ENCODE results near the gene LTBP3.

DNA sequence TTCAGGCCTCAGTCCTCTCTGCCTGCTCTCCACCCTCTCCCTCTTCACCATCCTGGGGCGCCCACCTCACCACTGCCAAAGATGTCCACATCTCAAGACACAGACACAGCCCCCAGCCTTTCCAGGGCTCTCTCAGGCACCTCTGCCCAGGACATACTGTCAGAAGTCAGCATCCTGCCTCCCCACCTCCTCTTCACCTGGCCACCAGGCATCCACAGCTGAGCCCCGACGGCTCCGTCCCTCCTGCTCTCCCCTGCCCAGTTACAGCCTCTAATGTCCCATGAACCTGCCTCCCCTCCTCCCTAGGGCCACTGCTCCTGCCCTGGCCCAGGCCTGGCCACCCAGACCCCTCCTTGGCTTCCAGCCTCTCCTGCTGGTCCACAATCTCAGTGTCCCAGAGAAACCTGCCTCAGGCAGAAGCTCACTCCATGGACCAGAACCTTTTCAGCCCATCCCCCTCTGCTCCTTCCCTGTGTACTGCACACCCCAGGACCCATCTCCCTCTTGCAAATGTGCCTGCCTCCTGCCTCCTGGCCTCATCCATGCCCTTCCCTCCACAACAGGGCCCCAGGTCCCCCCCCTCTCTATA is 3.2 kb downstream of the LTBP3 start:
- TF ChIP-seq, protein P1, sequence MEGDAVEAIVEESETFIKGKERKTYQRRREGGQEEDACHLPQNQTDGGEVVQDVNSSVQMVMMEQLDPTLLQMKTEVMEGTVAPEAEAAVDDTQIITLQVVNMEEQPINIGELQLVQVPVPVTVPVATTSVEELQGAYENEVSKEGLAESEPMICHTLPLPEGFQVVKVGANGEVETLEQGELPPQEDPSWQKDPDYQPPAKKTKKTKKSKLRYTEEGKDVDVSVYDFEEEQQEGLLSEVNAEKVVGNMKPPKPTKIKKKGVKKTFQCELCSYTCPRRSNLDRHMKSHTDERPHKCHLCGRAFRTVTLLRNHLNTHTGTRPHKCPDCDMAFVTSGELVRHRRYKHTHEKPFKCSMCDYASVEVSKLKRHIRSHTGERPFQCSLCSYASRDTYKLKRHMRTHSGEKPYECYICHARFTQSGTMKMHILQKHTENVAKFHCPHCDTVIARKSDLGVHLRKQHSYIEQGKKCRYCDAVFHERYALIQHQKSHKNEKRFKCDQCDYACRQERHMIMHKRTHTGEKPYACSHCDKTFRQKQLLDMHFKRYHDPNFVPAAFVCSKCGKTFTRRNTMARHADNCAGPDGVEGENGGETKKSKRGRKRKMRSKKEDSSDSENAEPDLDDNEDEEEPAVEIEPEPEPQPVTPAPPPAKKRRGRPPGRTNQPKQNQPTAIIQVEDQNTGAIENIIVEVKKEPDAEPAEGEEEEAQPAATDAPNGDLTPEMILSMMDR (conservative IDR thresholded peaks at IDR 0.05 in 1 of 2, IDR thresholded peaks at IDR 0.05 in 1 of 2; ENCODE audit: low read depth in 1 of 2, low read length in 2 of 2), result no peak
- TF ChIP-seq EZH2 (IDR thresholded peaks at IDR 0.05; ENCODE audit: low read length, missing control alignments), result no peak
